GM19035 (cell line): ENCODE data around the gene PEX10.
"Not testable (repeated sequence)": the region's sequence is repeated elsewhere in the genome, so short reads cannot be mapped to it uniquely, and the experiment has no call there.

Experiments used
- ATAC-seq: cut with Tn5 transposase; IDR thresholded peaks from one replicate; pipeline ENCODE4 v1.9.1; 2021; ENCODE audit not compliant: unreplicated experiment

Gene PEX10

DNA sequence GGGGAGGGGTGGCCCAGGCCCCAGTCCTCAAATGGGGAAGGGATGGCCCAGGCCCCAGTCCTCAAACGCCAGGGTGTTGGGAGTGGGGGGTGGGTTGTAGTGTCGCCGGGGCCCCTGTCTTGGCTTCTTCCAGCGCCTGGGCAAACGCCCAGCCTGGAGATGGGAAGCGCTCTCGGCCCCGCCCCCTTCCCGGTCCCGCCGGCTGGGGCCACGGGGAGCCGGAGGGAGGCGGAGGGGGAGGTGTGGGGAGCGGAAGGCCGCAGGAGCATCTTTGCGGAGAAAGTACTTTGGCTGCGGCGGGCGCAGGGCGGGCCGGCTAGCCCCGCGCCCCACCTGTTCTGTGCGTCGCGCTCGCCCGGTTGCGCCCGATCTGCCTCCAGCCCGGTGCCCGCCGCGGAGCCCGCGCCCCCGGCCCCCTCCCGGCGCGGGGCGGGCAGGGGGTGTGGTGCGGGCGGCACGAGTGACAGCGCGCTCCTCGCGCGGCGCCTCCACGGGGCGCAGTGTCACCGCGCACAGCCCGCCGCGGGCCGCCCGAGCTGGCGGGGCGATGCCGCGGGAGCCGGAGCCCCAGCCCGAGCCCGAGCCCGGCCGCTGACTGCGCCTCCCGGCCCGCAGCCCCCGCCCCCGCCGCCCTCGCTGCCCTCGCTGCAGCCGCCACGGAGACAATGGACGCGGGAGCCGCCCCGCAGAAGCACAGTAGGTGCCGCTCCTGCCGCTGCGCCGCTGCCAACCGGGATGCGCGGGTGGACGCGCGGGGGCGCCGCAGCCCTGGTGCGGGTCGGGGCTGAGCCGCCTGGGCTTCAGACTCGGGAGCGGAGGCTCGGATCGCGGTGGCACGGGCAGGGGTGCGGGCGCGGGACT, 31.1 kb upstream of the PEX10 start:
- no peak for ATAC-seq

DNA sequence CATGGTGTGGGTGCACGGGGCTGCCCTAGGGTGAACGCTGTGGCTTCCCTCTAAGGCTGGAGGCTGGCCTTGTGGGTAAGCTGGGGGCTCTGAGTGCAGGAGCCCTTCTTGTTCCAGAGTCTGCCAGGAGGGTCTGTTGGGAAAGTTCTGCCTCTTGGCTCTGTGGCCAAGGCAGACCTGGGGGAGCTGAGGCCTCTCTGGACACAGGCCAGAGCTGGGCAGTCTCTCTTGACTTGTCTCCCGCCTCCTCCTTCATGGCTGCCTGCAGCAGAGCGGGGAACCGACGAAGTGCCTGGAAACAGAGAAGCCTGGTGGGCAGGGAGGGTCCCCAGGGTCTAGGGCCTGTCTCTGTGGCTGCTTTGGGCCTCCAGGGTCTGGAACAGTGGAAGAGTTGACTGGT, 30.3 kb upstream of the PEX10 start:
- ATAC-seq = no peak

DNA sequence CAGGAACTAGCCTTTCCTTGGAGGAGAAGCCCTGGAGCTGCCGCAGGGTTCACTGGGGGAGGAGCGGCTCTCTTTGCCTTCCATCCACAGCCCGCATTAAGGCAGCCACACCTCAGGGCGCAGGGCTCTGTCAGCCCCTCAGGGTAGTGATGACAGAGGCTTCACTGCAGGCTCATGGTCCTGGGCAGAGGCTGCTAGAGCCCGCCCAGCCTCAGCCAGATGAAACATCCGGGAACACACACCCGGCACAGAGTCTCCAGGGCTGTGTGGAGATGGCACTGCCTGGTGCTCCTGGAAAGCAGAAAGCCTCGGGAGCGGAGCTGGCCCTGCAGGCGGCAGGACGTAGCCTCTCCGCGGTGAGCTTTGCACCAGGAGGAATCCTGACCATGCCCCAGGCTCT, 29.4 kb upstream of the PEX10 start:
- ATAC-seq = no peak

DNA sequence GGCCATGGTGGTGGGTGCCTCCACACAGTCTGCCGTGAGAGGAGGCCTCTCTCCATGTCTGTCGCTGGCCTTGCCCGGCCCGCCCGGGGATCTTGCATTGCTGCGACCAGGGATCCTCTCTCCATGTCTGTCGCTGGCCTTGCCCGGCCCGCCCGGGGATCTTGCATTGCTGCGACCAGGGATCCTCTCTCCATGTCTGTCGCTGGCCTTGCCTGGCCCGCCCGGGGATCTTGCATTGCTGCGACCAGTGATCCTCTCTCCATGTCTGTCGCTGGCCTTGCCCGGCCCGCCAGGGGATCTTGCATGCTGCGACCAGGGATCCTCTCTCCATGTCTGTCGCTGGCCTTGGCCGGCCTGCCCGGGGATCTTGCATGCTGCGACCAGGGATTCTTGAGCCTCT, 28.0 kb upstream of the PEX10 start:
- not testable (repeated sequence) for ATAC-seq

DNA sequence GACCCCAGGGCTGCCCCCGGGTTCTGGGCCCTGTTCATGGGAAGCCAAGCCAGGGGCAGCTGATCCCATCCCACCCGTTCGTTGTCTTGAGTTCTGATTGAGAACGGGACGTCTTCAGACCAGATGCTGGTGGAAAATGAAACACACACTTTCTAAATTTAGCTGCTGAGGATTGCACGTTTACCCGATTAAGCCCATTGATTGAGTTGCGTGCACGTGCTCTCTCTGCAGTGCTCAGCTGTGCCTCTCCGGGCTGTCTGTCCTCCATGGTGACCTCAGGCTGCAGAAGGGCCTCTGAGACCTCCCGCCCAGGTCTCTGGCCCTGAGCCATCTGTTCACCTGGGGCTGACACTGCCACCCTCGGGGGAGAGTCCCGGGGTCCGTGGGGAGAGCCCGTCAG, 27.0 kb upstream of the PEX10 start:
- ATAC-seq = no peak

DNA sequence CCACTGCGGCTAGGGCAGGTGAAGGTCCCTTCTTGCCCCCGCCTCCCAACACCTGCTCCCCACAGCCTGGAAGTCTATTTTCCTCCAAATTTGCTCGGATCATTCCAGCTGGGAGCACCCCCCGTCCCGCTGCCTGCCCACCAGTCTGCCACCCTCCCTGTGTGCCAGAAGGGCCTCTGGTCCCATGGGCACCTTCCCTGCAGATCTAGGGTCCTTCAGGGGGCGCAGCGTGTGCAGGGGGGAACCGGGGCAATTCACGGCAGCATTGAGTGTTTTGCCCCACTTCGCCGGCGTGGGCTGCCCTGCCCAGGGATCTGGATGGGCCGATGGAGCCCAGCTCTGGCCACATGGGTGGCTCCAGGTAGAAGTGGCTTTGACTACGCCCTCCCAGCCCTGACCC, 26.3 kb upstream of the PEX10 start:
- no peak for ATAC-seq

DNA sequence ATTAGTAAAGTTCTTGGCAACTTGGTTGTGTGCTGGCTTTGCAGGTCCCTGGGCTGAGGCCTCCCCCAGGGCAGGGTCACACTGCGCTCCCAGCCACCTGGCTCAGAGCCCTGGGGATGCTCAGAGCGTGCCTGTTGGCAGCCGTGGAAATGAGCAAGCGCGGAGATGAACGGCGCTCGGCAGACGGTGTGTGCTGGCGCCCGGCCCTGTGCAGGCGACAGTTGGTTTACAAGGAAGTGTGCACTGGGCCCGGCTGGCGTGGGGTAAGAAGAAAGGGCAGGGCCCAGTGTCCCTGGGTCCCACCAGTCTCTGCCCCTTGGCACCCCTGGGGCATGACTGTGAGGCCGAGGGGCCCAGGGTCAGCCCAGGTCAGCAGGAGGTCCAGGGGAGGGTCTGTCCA, 25.7 kb upstream of the PEX10 start:
- ATAC-seq = no peak

DNA sequence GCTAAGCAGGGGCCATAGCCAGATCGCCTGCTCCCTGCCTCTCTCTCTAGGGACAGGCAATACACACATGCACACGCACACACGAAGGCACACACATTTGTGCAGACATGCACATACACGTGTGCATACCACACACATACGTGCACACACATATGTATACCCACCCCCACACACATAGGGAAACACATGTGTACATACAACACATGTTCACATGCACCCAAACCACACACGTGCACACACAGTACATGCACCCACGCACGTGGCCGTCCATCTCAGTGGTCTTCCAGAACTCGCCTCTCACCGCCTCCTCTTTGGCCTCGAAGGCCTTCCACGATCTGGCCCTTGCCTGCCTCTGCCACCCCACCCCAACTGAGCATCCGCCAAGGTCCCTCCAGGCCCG, 25.3 kb upstream of the PEX10 start:
- ATAC-seq = no peak

DNA sequence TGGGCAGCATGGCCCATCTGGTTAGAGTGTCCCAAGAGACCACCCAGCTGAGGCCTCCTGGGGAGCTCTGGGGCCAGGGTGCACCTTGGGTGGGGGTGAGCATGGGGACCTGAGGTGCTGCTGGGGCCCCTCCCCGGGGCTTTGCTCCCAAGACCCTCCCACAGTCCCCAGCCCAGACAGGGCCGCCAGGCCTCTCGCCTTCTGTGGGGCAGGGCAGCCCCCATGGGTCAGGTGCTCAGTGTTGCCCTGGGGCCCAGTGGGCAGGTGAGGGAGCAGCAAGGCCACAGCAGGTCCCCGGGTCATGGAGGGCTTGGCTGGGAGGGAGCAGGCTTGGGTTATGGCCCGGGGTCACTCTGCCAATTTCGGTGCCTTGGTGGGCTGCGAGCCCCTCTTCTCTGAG, 24.5 kb upstream of the PEX10 start:
- ATAC-seq = no peak

DNA sequence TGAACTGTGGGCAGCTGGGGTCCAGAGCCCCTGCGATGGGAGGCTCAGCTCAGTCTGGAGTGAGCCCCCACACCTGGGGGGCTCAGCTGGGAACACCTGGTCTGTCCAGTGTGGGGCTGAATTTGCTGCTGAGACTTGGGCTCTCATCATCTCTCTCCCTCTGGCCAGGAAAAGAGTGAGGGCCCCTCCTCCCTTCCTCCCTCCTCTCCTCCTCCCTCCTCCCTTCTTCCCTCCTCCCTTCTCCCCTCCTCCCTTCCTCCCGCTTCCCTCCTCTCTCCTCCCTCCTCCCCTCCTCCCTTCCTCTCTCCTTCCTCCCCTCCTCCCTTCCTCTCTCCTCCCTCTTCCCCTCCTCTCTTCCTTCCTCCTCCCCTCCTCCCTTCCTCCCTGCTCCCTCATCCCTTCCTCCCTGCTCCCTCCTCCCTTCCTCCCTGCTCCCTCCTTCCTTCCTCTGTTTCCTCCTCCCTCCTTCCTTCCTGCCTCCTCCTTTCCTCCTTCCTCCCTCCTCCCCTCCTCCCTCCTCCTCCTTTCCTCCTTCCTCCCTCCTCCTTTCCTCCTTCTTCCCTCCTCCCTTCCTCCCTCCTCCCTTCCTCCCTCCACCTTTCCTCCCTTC, 23.5 kb upstream of the PEX10 start:
- no peak for ATAC-seq

DNA sequence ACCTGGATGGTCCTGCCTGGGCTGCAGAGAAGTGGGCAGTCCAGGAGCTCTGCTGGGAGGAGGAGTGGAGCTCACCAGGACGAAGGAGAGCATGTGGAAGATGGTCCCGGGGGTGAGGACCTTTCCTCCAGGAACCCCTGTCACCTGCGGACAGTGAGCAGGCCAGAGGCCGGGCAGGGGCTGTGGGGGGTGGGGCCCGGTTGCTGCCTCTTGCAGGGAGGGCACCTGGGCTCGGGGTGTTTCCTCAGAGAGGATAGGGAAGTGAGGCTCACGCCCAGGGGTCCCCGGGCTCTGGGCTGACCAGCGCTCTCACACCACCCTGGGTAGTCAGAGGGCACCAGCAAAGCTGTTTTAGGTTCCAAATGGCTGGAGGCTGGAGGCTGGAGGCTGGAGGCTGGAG, 22.7 kb upstream of the PEX10 start:
- no peak for ATAC-seq

DNA sequence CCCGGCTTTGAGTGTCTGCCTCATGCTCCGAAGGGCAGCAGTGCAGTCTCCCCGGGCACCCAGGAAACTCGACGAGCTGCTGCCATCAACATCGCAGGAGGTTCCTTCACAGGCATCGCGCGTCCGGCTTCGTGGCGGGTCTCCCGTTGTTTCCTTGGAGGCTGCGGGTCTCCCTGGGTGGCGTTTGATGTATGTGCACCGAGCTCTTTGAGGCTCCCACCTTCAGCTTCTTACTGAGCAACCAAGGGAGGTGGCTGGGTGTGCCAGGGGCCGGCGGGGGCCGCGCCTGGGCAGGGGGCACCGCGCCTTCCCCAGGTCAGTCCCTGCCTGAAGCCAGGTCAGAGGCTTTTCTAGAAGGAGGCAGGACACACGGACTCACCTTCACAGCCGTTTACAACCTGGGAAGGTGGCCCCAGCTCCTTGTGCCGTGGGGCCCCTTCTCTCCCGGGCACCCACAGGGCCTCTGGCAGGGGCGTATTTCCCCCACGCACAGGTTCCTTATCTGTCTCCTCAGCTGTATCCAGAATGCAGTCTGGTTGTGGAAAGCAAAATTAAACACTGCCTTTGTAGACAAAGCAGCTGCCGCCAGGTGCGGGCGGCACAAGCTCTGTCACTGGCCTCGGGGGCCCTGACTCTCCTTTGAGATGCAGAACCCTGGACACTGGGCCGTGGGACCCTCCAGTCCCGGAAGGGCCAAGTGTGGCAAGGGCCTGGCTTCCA, 21.7 kb upstream of the PEX10 start:
- ATAC-seq = no peak

DNA sequence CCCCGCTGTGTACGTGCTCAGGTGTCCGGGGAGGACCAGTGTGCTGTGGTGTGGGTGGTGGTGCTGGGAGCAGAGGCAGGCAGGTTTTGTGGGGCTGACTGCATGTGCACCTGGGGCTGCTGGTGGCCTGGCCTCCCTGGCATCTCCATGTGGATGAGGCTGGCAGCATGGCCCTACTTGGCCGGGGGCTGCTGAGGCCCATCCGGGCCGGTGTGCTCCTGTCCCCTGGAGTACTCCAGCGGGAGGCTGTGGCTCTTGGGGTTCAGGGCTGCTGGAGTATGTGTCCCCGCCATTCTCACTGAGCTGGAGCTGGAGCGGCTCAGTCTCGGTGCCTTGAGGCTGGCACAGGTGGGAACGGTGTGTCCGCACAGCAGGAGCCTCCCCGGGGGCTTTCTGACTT, 20.8 kb upstream of the PEX10 start:
- ATAC-seq = no peak

DNA sequence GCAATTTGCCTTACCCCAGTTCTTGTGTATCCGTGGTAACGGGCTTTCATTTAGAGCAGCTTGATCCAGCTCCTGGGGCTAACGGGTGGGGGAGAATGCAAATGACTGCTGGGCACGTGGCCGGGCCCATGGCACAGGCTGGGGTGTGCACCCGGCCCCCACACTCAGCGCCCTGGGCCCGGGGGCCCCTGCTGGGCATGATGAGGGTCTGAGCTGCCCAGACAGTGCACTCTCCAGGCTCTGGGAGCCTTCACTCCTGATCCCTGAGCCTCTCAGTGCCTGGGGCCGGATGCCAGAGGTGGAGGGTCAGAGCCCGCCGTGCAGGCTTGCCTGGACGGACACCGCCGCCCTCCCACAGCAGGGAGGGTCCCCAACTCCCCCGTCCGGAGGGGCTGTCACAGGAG, 20.1 kb upstream of the PEX10 start:
- no peak for ATAC-seq

DNA sequence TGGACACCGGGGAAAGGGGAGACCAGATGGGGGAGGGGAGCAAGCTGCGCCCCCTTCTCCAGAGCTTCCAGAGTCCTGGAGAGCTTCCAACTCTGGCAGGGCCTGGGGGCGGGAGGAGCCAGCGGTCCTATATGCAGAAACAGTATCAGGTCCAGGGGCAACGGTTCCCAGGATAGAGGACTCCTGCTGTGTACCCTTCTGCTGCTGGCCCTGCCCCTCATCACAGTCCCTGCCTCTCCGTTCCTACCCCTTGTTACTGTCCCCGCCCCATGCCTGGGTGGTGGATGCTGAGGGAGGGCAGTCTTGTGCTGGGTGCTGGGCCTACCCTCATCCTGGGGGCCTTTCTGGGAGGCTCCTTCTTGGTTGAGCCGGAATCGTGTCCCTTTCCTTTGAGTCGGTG, 19.2 kb upstream of the PEX10 start:
- ATAC-seq = no peak

DNA sequence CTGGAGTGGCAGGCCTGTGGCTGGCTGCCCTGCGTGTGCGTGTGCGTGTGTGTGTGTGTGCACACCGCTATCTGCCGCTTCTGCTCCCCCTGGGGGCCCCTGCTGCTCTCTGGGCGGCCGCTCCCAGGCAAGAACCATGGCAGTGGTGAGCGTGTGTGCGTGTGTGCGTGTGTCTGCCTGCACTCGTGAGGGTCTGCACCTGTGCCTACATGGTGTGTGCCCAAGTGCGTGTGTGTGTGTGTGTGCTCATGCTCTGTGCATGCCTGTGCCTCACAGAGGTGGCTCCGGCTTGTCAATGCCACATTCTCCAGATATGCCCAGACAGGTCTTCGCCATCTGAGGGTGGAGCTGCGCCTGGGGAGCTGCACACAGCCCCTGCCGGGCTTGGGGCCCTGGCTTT, 18.7 kb upstream of the PEX10 start:
- ATAC-seq = no peak

DNA sequence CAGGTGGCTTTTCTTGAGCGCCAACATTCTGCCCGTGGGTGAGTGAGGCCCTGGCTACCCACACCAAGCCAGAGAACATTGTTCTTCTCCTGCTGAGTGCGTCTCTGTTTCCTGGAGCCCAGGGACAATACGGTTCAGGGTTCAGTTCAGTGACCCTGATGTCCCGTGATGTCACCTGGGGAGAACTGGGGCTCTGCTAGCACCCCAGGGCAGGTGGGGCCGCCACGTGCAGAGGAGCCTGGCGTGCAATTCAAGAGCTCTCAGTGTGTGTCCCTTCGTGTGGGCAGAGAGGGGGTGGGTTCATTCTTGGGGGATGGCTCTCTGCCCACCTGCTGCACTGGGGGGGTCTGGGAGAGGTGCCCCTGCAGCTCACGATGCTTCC, 18.2 kb upstream of the PEX10 start:
- ATAC-seq = no peak

DNA sequence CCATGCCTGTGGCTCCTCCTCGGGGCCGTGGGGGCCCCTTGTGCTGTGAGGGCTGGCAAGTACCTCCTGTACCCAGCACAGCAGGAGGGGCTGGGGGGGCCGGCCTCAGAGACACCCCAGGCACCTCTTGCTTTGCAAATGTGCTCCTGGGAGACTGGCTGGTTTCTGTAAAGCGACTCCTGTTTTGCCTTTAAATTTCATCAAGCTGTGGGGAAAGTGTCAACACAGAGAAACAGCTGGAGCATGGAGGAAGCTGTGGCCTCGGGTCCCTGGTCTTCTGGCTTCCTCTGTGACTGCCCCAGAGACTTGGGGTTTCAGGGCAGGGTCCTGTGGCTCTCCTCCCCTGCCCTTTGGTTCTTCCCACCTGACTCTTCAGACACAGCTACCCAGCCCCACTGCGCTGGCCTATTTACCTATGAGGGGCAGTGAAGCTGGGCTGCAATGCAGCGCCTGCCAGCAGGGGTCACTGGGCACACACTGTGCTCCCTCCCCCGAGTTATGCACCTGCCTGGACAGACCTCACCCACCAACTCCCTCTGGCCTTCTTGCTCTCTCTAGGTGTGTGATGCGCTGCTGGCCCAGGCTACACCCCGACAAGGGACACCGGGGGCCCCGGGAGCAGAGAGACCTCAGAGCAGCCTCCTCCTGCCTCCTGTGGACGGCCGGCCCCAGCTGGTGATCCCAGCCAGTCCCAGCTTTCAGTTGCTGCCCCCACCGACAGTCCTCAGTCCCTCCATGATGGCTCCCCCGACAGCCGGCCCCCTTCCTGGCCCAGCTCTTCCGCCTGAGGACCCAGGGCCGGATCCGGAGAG, 17.6 kb upstream of the PEX10 start:
- ATAC-seq = no peak

DNA sequence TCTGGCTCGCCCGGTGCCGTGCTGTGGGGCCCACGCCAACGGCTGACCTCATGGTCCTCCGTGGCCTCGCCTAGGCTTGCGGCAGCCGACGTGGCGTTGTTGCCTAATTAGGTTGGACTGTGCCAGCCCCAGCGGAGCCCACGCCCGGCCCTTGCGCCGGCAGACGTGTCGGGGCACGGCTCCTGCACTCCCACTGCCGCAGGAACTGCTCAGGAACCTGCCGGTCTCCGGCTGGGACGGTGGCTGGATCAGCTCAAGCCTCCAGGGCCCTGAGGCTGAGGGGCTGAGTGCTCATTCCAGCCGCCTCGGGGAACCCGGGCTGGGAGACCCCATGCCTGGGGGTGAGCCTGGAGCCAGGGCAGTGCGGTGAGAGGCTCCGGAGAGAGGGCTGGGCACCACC, 16.1 kb upstream of the PEX10 start:
- ATAC-seq = no peak

DNA sequence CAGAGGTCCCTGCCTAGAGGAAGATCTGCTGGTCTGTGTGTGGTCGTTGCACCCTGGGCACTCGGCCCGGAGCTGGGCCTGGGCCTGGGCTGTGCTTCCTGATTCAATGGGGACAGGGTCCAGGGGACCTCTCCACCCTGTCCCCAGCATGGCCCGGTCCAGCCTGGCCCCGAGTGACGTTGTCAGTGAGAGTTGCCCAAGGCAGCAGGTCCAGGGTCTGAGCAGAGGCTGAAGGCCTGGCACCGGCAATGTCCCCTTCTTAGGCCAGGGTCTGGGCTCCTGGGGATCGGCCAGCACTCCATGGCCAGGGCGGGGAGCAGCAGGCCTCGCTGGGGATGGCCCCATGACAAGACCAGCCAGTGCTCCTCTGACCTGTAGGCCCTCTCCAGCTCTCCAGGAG, 15.6 kb upstream of the PEX10 start:
- no peak for ATAC-seq

DNA sequence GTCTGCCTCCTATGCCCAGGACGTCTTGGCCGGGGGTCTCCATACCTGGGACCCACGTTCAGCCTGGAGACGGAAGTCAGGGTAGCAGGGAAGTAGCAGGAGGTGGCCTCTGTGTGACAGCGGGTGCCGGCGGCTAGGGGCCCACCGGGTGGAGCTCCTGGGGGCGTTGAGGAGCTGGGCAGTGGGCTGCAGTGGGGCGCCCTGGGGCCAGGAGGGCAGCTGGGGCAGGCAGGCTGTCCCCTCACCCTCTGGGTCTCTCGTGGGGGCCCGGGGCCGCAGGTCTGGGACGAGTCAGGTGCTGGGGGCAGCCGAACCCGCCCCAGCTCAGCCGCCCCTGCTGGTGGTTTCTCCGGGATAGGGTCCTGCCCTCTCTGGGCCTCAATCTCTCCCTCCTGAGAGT, 14.7 kb upstream of the PEX10 start:
- no peak for ATAC-seq
